Measurements from ENCODE around the gene PCDHGA3.

DNA sequence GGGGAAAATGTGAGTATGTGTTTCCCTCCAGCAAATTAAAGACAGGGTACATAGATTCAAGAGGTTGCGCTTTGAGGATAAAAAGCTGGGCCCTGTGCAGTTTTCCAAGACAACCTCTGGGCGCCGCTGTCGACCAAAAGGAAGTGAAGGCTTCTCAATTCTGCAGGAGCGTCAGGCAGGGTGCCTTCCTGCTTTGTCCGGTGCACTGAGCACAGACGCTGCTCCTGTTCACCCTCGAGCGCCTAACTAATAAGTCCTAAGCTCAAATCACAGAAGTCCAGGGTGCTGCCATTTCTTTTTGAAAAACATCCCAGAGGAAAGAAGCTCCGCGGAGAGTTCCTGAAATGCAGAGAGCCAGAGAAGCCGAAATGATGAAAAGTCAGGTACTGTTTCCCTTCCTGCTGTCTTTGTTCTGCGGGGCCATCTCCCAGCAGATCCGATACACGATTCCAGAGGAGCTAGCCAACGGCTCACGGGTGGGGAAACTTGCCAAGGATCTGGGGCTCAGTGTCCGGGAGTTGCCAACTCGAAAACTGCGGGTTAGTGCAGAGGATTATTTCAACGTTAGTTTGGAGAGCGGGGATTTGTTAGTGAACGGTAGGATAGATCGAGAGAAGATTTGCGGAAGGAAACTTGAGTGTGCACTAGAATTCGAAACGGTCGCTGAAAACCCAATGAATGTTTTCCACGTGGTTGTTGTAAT is 6.4 kb downstream of the PCDHGA3 start, which contains the start of gene PCDHGB1:
- no peak for TF ChIP-seq POLR2AphosphoS5 (IDR thresholded peaks at IDR 0.05; ENCODE audit: borderline replicate concordance, low read depth, low read length)
- TF ChIP-seq EZH2 (IDR thresholded peaks at IDR 0.05) = no peak
- no peak for TF ChIP-seq FOXP2 (optimal IDR thresholded peaks at IDR 0.05; ENCODE audit: control extremely low read depth, extremely low read length, insufficient read depth)
